CD14-positive monocyte (primary cell): Measurements from ENCODE around the gene CDH4. TPM values are rescaled to one million over a fixed set of nuclear protein-coding genes. Genes with fewer than 3 reads are reported as not detected.

Source experiments
- DNase-seq, 3 donors: peaks; one replicate each; pipeline ENCODE4 v3.0.0-alpha.2; 2011 to 2022
- H2AFZ ChIP-seq: 2 replicates; pipeline ENCODE4 v1.6.0; 2012; ENCODE audit warnings: mild to moderate bottlenecking, low read depth, low read length, inconsistent platforms; ENCODE audit not compliant: insufficient read depth, poor library complexity, severe bottlenecking
- H3K27ac ChIP-seq, 2 donors: 1 replicate in 1 of 2; 2 replicates in 1 of 2; pipeline ENCODE4 v1.5.1; 2012 to 2013; ENCODE audit warnings: low read length in 2 of 2, control low read depth in 1 of 2, inconsistent platforms in 1 of 2, low read depth in 1 of 2, mild to moderate bottlenecking in 1 of 2
- H3K27me3 ChIP-seq, 2 donors: one replicate each; pipeline versions ENCODE4 v1.6.0 to v1.6.1; 2011 to 2013; ENCODE audit warnings: low read length in 2 of 2; ENCODE audit not compliant: control insufficient read depth in 2 of 2, insufficient read depth in 2 of 2
- H3K36me3 ChIP-seq, 2 donors: replicated peaks in 1 of 2; 1 replicate in 1 of 2; 2 replicates in 1 of 2; pipeline versions ENCODE4 v1.5.1 to v1.6.1; 2012 to 2013; ENCODE audit warnings: low read length in 2 of 2, control low read depth in 1 of 2, inconsistent platforms in 1 of 2, mild to moderate bottlenecking in 1 of 2; ENCODE audit not compliant: insufficient read depth in 2 of 2, control insufficient read depth in 1 of 2
- H3K4me1 ChIP-seq, 2 donors: 1 replicate in 1 of 2; 2 replicates in 1 of 2; pipeline versions ENCODE4 v1.5.1 to v1.6.1; 2012 to 2013; ENCODE audit warnings: low read length in 2 of 2, control low read depth in 1 of 2, inconsistent platforms in 1 of 2, mild to moderate bottlenecking in 1 of 2, moderate library complexity in 1 of 2; ENCODE audit not compliant: insufficient read depth in 2 of 2, control insufficient read depth in 1 of 2
- H3K4me2 ChIP-seq: replicated peaks from 2 replicates; pipeline ENCODE3; 2012; ENCODE audit warnings: low read length, moderate library complexity, mild to moderate bottlenecking; ENCODE audit not compliant: poor library complexity, severe bottlenecking; ENCODE audit errors: extremely low read depth
- H3K4me3 ChIP-seq, 3 experiments: fragments of 200-600 bp in 1 of 3; sonication (generic) in 1 of 3; replicated peaks in 1 of 3; 1 replicate in 2 of 3; 2 replicates in 1 of 3; pipeline ENCODE4 v1.5.1; 2011 to 2013; ENCODE audit warnings: low read length in 3 of 3, mild to moderate bottlenecking in 3 of 3, control low read depth in 2 of 3, low read depth in 2 of 3, inconsistent platforms in 1 of 3, moderate library complexity in 1 of 3
- H3K79me2 ChIP-seq: 2 replicates; pipeline ENCODE4 v1.6.0; 2012; ENCODE audit warnings: mild to moderate bottlenecking, control low read depth, inconsistent platforms, low read length, moderate library complexity; ENCODE audit not compliant: insufficient read depth
- H3K9ac ChIP-seq: 2 replicates; pipeline ENCODE4 v1.6.0; 2017; ENCODE audit warnings: low read length, mild to moderate bottlenecking; ENCODE audit not compliant: insufficient read depth, poor library complexity, severe bottlenecking
- H3K9me3 ChIP-seq, 2 donors: replicated peaks in 1 of 2; 1 replicate in 1 of 2; 2 replicates in 1 of 2; pipeline versions ENCODE4 v1.5.1 to v1.6.1; 2012 to 2013; ENCODE audit warnings: low read length in 2 of 2, control low read depth in 1 of 2; ENCODE audit not compliant: control insufficient read depth in 1 of 2, insufficient read depth in 1 of 2
- H4K20me1 ChIP-seq: 2 replicates; pipeline ENCODE4 v1.6.0; 2012; ENCODE audit warnings: mild to moderate bottlenecking, low read length, control low read depth, moderate library complexity; ENCODE audit not compliant: insufficient read depth
- H3K27ac Mint-ChIP-seq, 7 donors: one replicate each; pipeline ENCODE4 v1.8.0; 2020; ENCODE audit warnings: mild to moderate bottlenecking in 7 of 7, mixed read lengths in 7 of 7, moderate library complexity in 6 of 7, inconsistent platforms in 2 of 7
- H3K27me3 Mint-ChIP-seq, 3 donors: one replicate each; pipeline ENCODE4 v1.8.0; 2021 to 2022; ENCODE audit warnings: low read depth in 3 of 3, mild to moderate bottlenecking in 3 of 3, mixed read lengths in 3 of 3, moderate library complexity in 3 of 3, inconsistent platforms in 1 of 3
- H3K36me3 Mint-ChIP-seq, 2 donors: one replicate each; pipeline ENCODE4 v1.8.0; 2020; ENCODE audit warnings: mixed read lengths in 2 of 2, inconsistent platforms in 1 of 2, mild to moderate bottlenecking in 1 of 2
- H3K4me1 Mint-ChIP-seq: one replicate; pipeline ENCODE4 v1.8.0; 2020; ENCODE audit warnings: mild to moderate bottlenecking, mixed read lengths
- H3K4me3 Mint-ChIP-seq, 2 donors: one replicate each; pipeline ENCODE4 v1.8.0; 2020; ENCODE audit warnings: mild to moderate bottlenecking in 2 of 2, mixed read lengths in 2 of 2, moderate library complexity in 1 of 2
- H3K9me3 Mint-ChIP-seq, 7 donors: one replicate each; pipeline ENCODE4 v1.8.0; 2020 to 2022; ENCODE audit warnings: mixed read lengths in 7 of 7, mild to moderate bottlenecking in 6 of 7, moderate library complexity in 6 of 7, inconsistent platforms in 2 of 7
- CTCF ChIP-seq: fragments of 200-600 bp; IDR thresholded peaks from one replicate; pipeline ENCODE4 v1.8.0; 2022; ENCODE audit warnings: antibody characterized with exemption, mild to moderate bottlenecking
- WGBS: methylation state at CpG from one replicate; pipeline ENCODE4 v1.1.5; 2013; ENCODE audit warnings: missing lambda C conversion rate; ENCODE audit not compliant: insufficient coverage; 5-methylcytosine and 5-hydroxymethylcytosine counted together
- intact Hi-C, 2 donors: fragments of 100-400 bp; cut with micrococcal nuclease; formaldehyde crosslinking; loops; one replicate each; pipeline versions ENCODE4 v1.15.0 to v1.15.1; 2023
- polyA plus RNA-seq, 3 donors: library from polyadenylated mRNA; depleted of rRNA in 1 of 3; unstranded in 2 of 3; stranded (reverse) in 1 of 3; fragments of 300-500 nt in 2 of 3; fragments of >200 nt in 1 of 3; fragmentation: Illumina TruSeq in 2 of 3; gene quantifications; 1 replicate in 2 of 3; 2 replicates in 1 of 3; pipeline ENCODE4 v1.2.3, GENCODE V29; 2012 to 2021

Gene CDH4
- polyA plus RNA-seq, 3 donors: not detected

GRCh38 chr20:61933951-61934715, 682.1 kb downstream of the CDH4 start:
- H3K4me1 Mint-ChIP-seq: no peaks in the 10 kb centered on the region
- Histone ChIP-seq H3K27ac (no peak overlapping the region), H3K9me3 (peaks cover 0 to 46% of the 10 kb centered on the region in 2 donors), H4K20me1 (no peaks in the 10 kb centered on the region), H3K4me3 (no peak overlapping the region), H3K4me2 (no peak overlapping the region), H3K27me3 (no peaks in the 10 kb centered on the region), H2AFZ (no peak overlapping the region), H3K36me3 (no peaks in the 10 kb centered on the region), H3K79me2 (no peaks in the 10 kb centered on the region), H3K4me1 (no peaks in the 10 kb centered on the region), H3K9ac (no peak overlapping the region)
- intact Hi-C loops: no loop called here
- no peak for DNase-seq
- no peak for TF ChIP-seq CTCF
- peaks cover 2 to 12% (median 7%) of the 10 kb centered on the region in 7 donors for H3K9me3 Mint-ChIP-seq
- peaks cover 0 to 2% (median 2%) of the 10 kb centered on the region in 3 donors for H3K27me3 Mint-ChIP-seq
- no peak overlapping the region for H3K27ac Mint-ChIP-seq
- 93% methylated on average over 28 of the region's 36 CpGs for WGBS
- no peak overlapping the region for H3K4me3 Mint-ChIP-seq
- H3K36me3 Mint-ChIP-seq: no peaks in the 10 kb centered on the region

GRCh38 chr20:61934716-61935530, 682.9 kb downstream of the CDH4 start:
- H3K4me3 Mint-ChIP-seq: no peak overlapping the region
- H3K9me3 Mint-ChIP-seq: peaks cover under 1 to 8% (median 5%) of the 10 kb centered on the region in 7 donors
- no peak overlapping the region for H3K9ac ChIP-seq
- H3K27me3 Mint-ChIP-seq: peaks cover 0 to 3% (median 2%) of the 10 kb centered on the region in 3 donors
- no peak overlapping the region for H3K4me3 ChIP-seq
- TF ChIP-seq CTCF: no peak
- no peaks in the 10 kb centered on the region for H3K27me3 ChIP-seq
- H4K20me1 ChIP-seq: no peaks in the 10 kb centered on the region
- H3K4me2 ChIP-seq: no peak overlapping the region
- no peak overlapping the region for H3K27ac Mint-ChIP-seq
- DNase-seq: no peak
- intact Hi-C loops: no loop called here
- H3K36me3 ChIP-seq: no peaks in the 10 kb centered on the region
- no peaks in the 10 kb centered on the region for H3K36me3 Mint-ChIP-seq
- WGBS: 81% methylated on average over 24 of the region's 24 CpGs
- H3K27ac ChIP-seq: no peak overlapping the region
- no peak overlapping the region for H2AFZ ChIP-seq
- H3K79me2 ChIP-seq: no peaks in the 10 kb centered on the region
- peaks cover 0 to 38% of the 10 kb centered on the region in 2 donors for H3K9me3 ChIP-seq
- no peaks in the 10 kb centered on the region for H3K4me1 ChIP-seq
- H3K4me1 Mint-ChIP-seq: no peaks in the 10 kb centered on the region
